SKM-1 (cell line): ENCODE data around the gene PDCD1.

Experiments
- DNase-seq: peaks from one replicate; lab custom pipeline; 2025; ENCODE audit not compliant: unreplicated experiment; lab: John Stamatoyannopoulos, UW

PDCD1 gene

GRCh38 chr2:241852981-241853631 lies 5.6 kb downstream of the PDCD1 start:
- no peak for DNase-seq

GRCh38 chr2:241852116-241852980 lies 6.3 kb downstream of the PDCD1 start:
- no peak for DNase-seq

GRCh38 chr2:241851325-241852115 lies 7.2 kb downstream of the PDCD1 start:
- DNase-seq, result no peak

GRCh38 chr2:241850544-241851324 lies 8.0 kb downstream of the PDCD1 start:
- no peak for DNase-seq

GRCh38 chr2:241849616-241850543 lies 8.8 kb downstream of the PDCD1 start:
- DNase-seq, result no peak

GRCh38 chr2:241848761-241849615 lies 9.7 kb downstream of the PDCD1 start:
- DNase-seq, result no peak

- no peak for DNase-seq
Observed at GRCh38 chr2:241846406-241846805, 12.3 kb downstream of the PDCD1 start.

GRCh38 chr2:241844831-241845578 lies 13.7 kb downstream of the PDCD1 start:
- no peak for DNase-seq

GRCh38 chr2:241844066-241844728 lies 14.5 kb downstream of the PDCD1 start:
- DNase-seq, result no peak

- no peak for DNase-seq
Observed at GRCh38 chr2:241843321-241844065, 15.2 kb downstream of the PDCD1 start.

GRCh38 chr2:241842620-241843211 lies 16.0 kb downstream of the PDCD1 start:
- peak; percentile 39 for DNase-seq

- DNase-seq, result no peak
Observed at GRCh38 chr2:241842067-241842415, 16.7 kb downstream of the PDCD1 start.

GRCh38 chr2:241841181-241842066 lies 17.3 kb downstream of the PDCD1 start:
- peak; percentile 13 for DNase-seq

GRCh38 chr2:241837197-241837965 lies 21.3 kb downstream of the PDCD1 start:
- no peak for DNase-seq

- no peak for DNase-seq
Observed at GRCh38 chr2:241836292-241836691, 22.4 kb downstream of the PDCD1 start.
